ENCODE results near the gene PTDSS2.

Gene PTDSS2

GRCh38 chr11:494761-495536 lies 44.9 kb downstream of the PTDSS2 start:
- no peak for DNase-seq

GRCh38 chr11:495537-495931 lies 45.5 kb downstream of the PTDSS2 start:
- DNase-seq: no peak

- no peak for DNase-seq
Observed at GRCh38 chr11:496834-497564, 46.9 kb downstream of the PTDSS2 start.

- DNase-seq: no peak
Observed at GRCh38 chr11:497565-498296, 47.7 kb downstream of the PTDSS2 start.

GRCh38 chr11:498297-499181 lies 48.5 kb downstream of the PTDSS2 start:
- DNase-seq: no peak

GRCh38 chr11:499201-500076 lies 49.4 kb downstream of the PTDSS2 start:
- DNase-seq: no peak

- DNase-seq: no peak
Observed at GRCh38 chr11:501001-501682, 51.1 kb downstream of the PTDSS2 start.

- DNase-seq: no peak
Observed at GRCh38 chr11:501683-502287, 51.7 kb downstream of the PTDSS2 start.

GRCh38 chr11:502288-503178 lies 52.5 kb downstream of the PTDSS2 start:
- DNase-seq: no peak

GRCh38 chr11:503179-503981 lies 53.3 kb downstream of the PTDSS2 start:
- peak; percentile 79 to 88 for DNase-seq

- no peak for DNase-seq
Observed at GRCh38 chr11:504053-504993, 54.2 kb downstream of the PTDSS2 start.

GRCh38 chr11:504994-505344 lies 54.9 kb downstream of the PTDSS2 start:
- no peak for DNase-seq

- DNase-seq: peak; percentile 80 to 85
Observed at GRCh38 chr11:506238-506994, 56.3 kb downstream of the PTDSS2 start.

- DNase-seq: peak; percentile 83 to 90
Observed at GRCh38 chr11:506995-507726, 57.1 kb downstream of the PTDSS2 start, which contains the start of gene RNH1. Gene RNH1, minus strand, starts transcription at chr11:507242. Its CDS starts 5,080 bp downstream, at chr11:502162.

GRCh38 chr11:507727-508515 lies 57.8 kb downstream of the PTDSS2 start:
- DNase-seq: no peak
